Measurements from ENCODE around the gene COL1A2. TPM values are rescaled to one million over a fixed set of nuclear protein-coding genes. Genes with fewer than 3 reads are reported as not detected.

Gene COL1A2
- total and polyA plus RNA-seq, 2 of the 8 experiments (the other 6 are each of a cell fraction or from before 2014, with no cell fraction given): 45.2 to 87.2 TPM

DNA sequence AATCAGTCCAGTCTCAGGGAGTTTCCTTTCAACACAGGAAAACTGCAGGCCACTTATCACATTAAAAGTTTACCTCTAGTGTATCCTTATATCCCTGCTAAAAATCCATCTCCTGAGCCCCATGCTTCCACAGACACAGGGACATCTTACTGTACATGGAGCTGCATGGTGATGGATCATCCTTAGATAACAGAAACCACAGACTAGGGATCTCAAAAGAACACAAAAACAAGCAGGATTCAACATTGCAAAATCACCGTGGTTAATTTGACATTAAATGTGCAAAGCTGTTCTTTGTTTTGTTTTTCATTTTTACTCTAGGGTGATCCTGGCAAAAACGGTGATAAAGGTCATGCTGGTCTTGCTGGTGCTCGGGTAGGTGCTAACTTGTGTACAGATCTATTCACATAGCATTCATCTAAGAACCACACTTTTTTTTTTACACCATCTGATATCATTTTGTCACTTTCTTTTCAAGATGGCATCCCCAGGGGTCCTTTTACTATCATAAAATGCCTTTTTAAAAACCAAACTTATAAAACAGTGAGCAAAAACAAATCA, 18.1 kb downstream of the COL1A2 start:
- no peaks in the 10 kb centered on the region for H3K79me1 ChIP-seq (ENCODE audit: low read depth, low read length)
- no peak for DNase-seq (ENCODE audit: low read depth in 1 of 2, low spot score in 2 of 2)
- peaks cover 28 to 95% (median 73%) of the 10 kb centered on the region in 4 experiments for H3K36me3 ChIP-seq (ENCODE audit: control insufficient read depth in 2 of 4, insufficient read depth in 4 of 4, low read length in 3 of 4)
- H3K79me2 ChIP-seq (ENCODE audit: control insufficient read depth in 1 of 2, insufficient read depth in 2 of 2, low read length in 2 of 2): no peaks in the 10 kb centered on the region
- no peak overlapping the region for H3K4me2 ChIP-seq (ENCODE audit: insufficient read depth in 1 of 2, low read depth in 2 of 2, low read length in 2 of 2)
- no peak overlapping the region for H3K4me3 ChIP-seq (ENCODE audit: extremely low read depth in 1 of 4, insufficient read depth in 2 of 4, low read depth in 3 of 4, low read length in 4 of 4)
- H3K4ac ChIP-seq (replicated peaks; ENCODE audit: insufficient read length, low read depth, low read length): no peak overlapping the region
- no peak overlapping the region for H2AK5ac ChIP-seq (ENCODE audit: low read depth, low read length)
- H2BK15ac ChIP-seq (ENCODE audit: low read length): no peak overlapping the region
- H3K23me2 ChIP-seq (ENCODE audit: low read depth, low read length): no peaks in the 10 kb centered on the region
- ChIA-PET POLR2A (ENCODE audit: partially characterized antibody) (no interaction called here), CTCF (ENCODE audit: partially characterized antibody) (interaction anchor here (0.7 to 3.2 kb wide), 4 partner anchors 18 to 158 kb away, joined by 3 to 10 read pairs (median 7); partner anchors contain the start of gene COL1A2)
- 85% methylated on average over 3 of the region's 3 CpGs; no CpG with 5 or more reads in 1 of the 2 experiments for WGBS, 2 experiments (ENCODE audit: extremely low coverage in 1 of 2, insufficient coverage in 1 of 2, insufficient read length in 1 of 2, insufficient replicate concordance in 2 of 2, low coverage in 1 of 2, low lambda C conversion rate in 2 of 2, missing lambda C conversion rate in 1 of 2)
- H2BK120ac ChIP-seq (replicated peaks; ENCODE audit: low read depth, low read length): no peak overlapping the region
- no peak overlapping the region for H2BK12ac ChIP-seq (ENCODE audit: low read depth, low read length)
- H4K5ac ChIP-seq (ENCODE audit: insufficient read length, low read depth, low read length): no peak overlapping the region
- H3K56ac ChIP-seq (replicated peaks; ENCODE audit: insufficient read length, low read depth, low read length): no peak overlapping the region
- H4K20me1 ChIP-seq (replicated peaks in 1 of 2; ENCODE audit: control insufficient read depth in 1 of 2, insufficient read depth in 2 of 2, low read length in 2 of 2): no peaks in the 10 kb centered on the region
- H3K14ac ChIP-seq (ENCODE audit: insufficient read length): no peak overlapping the region
- H2BK5ac ChIP-seq (ENCODE audit: low read depth, low read length): no peak overlapping the region
- H3K18ac ChIP-seq (ENCODE audit: extremely low read depth, low read length): no peak overlapping the region
- no peaks in the 10 kb centered on the region for H3K27me3 ChIP-seq (replicated peaks in 1 of 4; ENCODE audit: control insufficient read depth in 3 of 4, extremely low read depth in 1 of 4, insufficient read depth in 3 of 4, low read length in 3 of 4)
- H3K4me1 ChIP-seq (replicated peaks in 1 of 4; ENCODE audit: control insufficient read depth in 3 of 4, insufficient read depth in 4 of 4, low read length in 3 of 4): peaks cover 0 to 5% (median 0%) of the 10 kb centered on the region in 4 experiments; a peak in 1 of 7 replicates
- no peak overlapping the region for H2AFZ ChIP-seq (ENCODE audit: low read length)
- no peak overlapping the region for H4K8ac ChIP-seq (ENCODE audit: extremely low read depth, insufficient read depth, low read length)
- FAIRE-seq: no peak
- H2BK20ac ChIP-seq (ENCODE audit: low read length): no peak overlapping the region
- no peak overlapping the region for H4K91ac ChIP-seq (replicated peaks; ENCODE audit: insufficient read length, low read length)
- H3K27ac ChIP-seq (ENCODE audit: low read depth, low read length): no peak overlapping the region
- H3K23ac ChIP-seq (ENCODE audit: insufficient read length): no peak overlapping the region
- no peak overlapping the region for H3K9ac ChIP-seq (replicated peaks in 1 of 4; ENCODE audit: extremely low read depth in 1 of 4, low read depth in 3 of 4, low read length in 3 of 4)
- no peaks in the 10 kb centered on the region for H3K9me3 ChIP-seq (ENCODE audit: insufficient read depth in 2 of 2, low read depth in 1 of 2, low read length in 1 of 2)
- no peak for TF ChIP-seq EP300 (IDR thresholded peaks at IDR 0.05; ENCODE audit: borderline replicate concordance in 1 of 2, low read depth in 2 of 2, low read length in 2 of 2)
- no peak for TF ChIP-seq ZNF274 (IDR thresholded peaks at IDR 0.05; ENCODE audit: borderline replicate concordance, extremely low read depth, low read length)
- no peak for TF ChIP-seq CBX5 (IDR thresholded peaks at IDR 0.05; ENCODE audit: low read depth, low read length)
- no peak for TF ChIP-seq EGR1 (IDR thresholded peaks at IDR 0.05; ENCODE audit: borderline replicate concordance, low read depth, low read length)
- no peak for TF ChIP-seq EZH2 (IDR thresholded peaks at IDR 0.05; ENCODE audit: low read depth, low read length, severe bottlenecking)
- no peak for TF ChIP-seq SRF (IDR thresholded peaks at IDR 0.05; ENCODE audit: low read depth, low read length)
- no peak for TF ChIP-seq RFX5 (IDR thresholded peaks at IDR 0.05; ENCODE audit: borderline replicate concordance, low read depth, low read length)
- TF ChIP-seq KDM1A (IDR thresholded peaks at IDR 0.05; ENCODE audit: borderline replicate concordance, low read length): no peak
- TF ChIP-seq GABPA (IDR thresholded peaks at IDR 0.05; ENCODE audit: borderline replicate concordance, insufficient read depth, low read length): no peak
